HG02981 (cell line): ENCODE data around the gene ATP5PD.
"Not testable (repeated sequence)": the region's sequence is repeated elsewhere in the genome, so short reads cannot be mapped to it uniquely, and the experiment has no call there.

Experiments used
- ATAC-seq: cut with Tn5 transposase; IDR thresholded peaks from one replicate; pipeline ENCODE4 v1.9.1; 2021; ENCODE audit warnings: mild to moderate bottlenecking, moderate library complexity; ENCODE audit not compliant: unreplicated experiment

ATP5PD gene

GRCh38 chr17:75025398-75025734 is 21.4 kb downstream of the ATP5PD start:
- not testable (repeated sequence) for ATAC-seq

GRCh38 chr17:75024686-75025397 is 21.9 kb downstream of the ATP5PD start:
- no peak for ATAC-seq

- ATAC-seq = no peak
Observed at GRCh38 chr17:75020331-75021110, 26.2 kb downstream of the ATP5PD start.

- no peak for ATAC-seq
Observed at GRCh38 chr17:75019710-75020109, 27.1 kb downstream of the ATP5PD start.

- ATAC-seq = no peak
Observed at GRCh38 chr17:75019146-75019545, 27.6 kb downstream of the ATP5PD start.

GRCh38 chr17:75013092-75013559 is 33.6 kb downstream of the ATP5PD start:
- ATAC-seq = no peak

GRCh38 chr17:75012346-75013091 is 34.2 kb downstream of the ATP5PD start, which contains the start of gene MRPL58:
MRPL58 (plus strand) TSS chr17:75012670; CDS start chr17:75012687, 17 bp downstream.
- ATAC-seq = peak; percentile 81

- no peak for ATAC-seq
Observed at GRCh38 chr17:75012096-75012345, 34.7 kb downstream of the ATP5PD start.

GRCh38 chr17:75011401-75012095 is 35.2 kb downstream of the ATP5PD start:
- ATAC-seq = no peak

- no peak for ATAC-seq
Observed at GRCh38 chr17:75010683-75011400, 35.9 kb downstream of the ATP5PD start.

- ATAC-seq = no peak
Observed at GRCh38 chr17:75009139-75009724, 37.5 kb downstream of the ATP5PD start.

GRCh38 chr17:75008373-75008772 is 38.4 kb downstream of the ATP5PD start:
- ATAC-seq = no peak

GRCh38 chr17:75006653-75007052 is 40.1 kb downstream of the ATP5PD start:
- no peak for ATAC-seq

- not testable (repeated sequence) for ATAC-seq
Observed at GRCh38 chr17:75006084-75006483, 40.7 kb downstream of the ATP5PD start.

- no peak for ATAC-seq
Observed at GRCh38 chr17:75005291-75005690, 41.5 kb downstream of the ATP5PD start.

GRCh38 chr17:75004371-75004770 is 42.4 kb downstream of the ATP5PD start:
- no peak for ATAC-seq

- no peak for ATAC-seq
Observed at GRCh38 chr17:75003957-75004355, 42.8 kb downstream of the ATP5PD start.

- ATAC-seq = no peak
Observed at GRCh38 chr17:75003070-75003956, 43.5 kb downstream of the ATP5PD start.
